GM23338 (cell line): ENCODE results near the gene DNAH8. TPM values are rescaled to one million over a fixed set of nuclear protein-coding genes. Genes with fewer than 3 reads are reported as not detected.

Experiments used
- ATAC-seq: fragments of 200-7000 bp; cut with Tn5 transposase; 3 replicates; pipeline ENCODE4 v1.9.1; 2020
- DNase-seq: peaks from one replicate; pipeline ENCODE4 v3.0.0-alpha.2; 2015; ENCODE audit warnings: low spot score
- H2AFZ ChIP-seq: fragments of 200-600 bp; sonication (generic); 2 replicates; pipeline ENCODE4 v1.8.0; 2016; ENCODE audit warnings: antibody characterized with exemption, mild to moderate bottlenecking, moderate library complexity
- H3F3A ChIP-seq: fragments of 200-600 bp; sonication (generic); replicated peaks from 2 replicates; pipeline ENCODE4 v1.8.0; 2017; ENCODE audit warnings: antibody characterized with exemption, mixed run types, low read depth
- H3K27ac ChIP-seq: fragments of 200-600 bp; sonication (generic); 2 replicates; pipeline ENCODE4 v1.6.1; 2016; ENCODE audit warnings: low read depth
- H3K27me3 ChIP-seq: fragments of 200-600 bp; sonication (generic); 2 replicates; pipeline ENCODE4 v1.8.0; 2016; ENCODE audit warnings: mild to moderate bottlenecking, mixed run types, moderate library complexity; ENCODE audit not compliant: insufficient read depth
- H3K36me3 ChIP-seq: fragments of 200-600 bp; sonication (generic); 2 replicates; pipeline ENCODE4 v1.8.0; 2016; ENCODE audit warnings: mild to moderate bottlenecking; ENCODE audit not compliant: insufficient read depth
- H3K4me1 ChIP-seq: fragments of 200-600 bp; sonication (generic); 2 replicates; pipeline ENCODE4 v1.8.0; 2016; ENCODE audit warnings: mild to moderate bottlenecking, moderate library complexity; ENCODE audit not compliant: insufficient read depth
- H3K4me2 ChIP-seq: fragments of 200-600 bp; sonication (generic); 2 replicates; pipeline ENCODE4 v1.7.1; 2017; ENCODE audit warnings: mixed run types
- H3K4me3 ChIP-seq: fragments of 200-600 bp; sonication (generic); 2 replicates; pipeline ENCODE4 v1.6.1; 2016; ENCODE audit warnings: mixed run types
- H3K79me2 ChIP-seq: fragments of 200-600 bp; sonication (generic); replicated peaks from 2 replicates; pipeline ENCODE4 v1.8.0; 2017; ENCODE audit warnings: mild to moderate bottlenecking; ENCODE audit not compliant: insufficient read depth
- H3K9me2 ChIP-seq: fragments of 200-600 bp; sonication (generic); 2 replicates; pipeline ENCODE4 v1.8.0; 2017; ENCODE audit not compliant: insufficient read depth
- H4K20me1 ChIP-seq: fragments of 200-600 bp; sonication (generic); replicated peaks from 2 replicates; pipeline ENCODE4 v1.8.0; 2017; ENCODE audit warnings: mild to moderate bottlenecking; ENCODE audit not compliant: insufficient read depth
- H3K27ac Mint-ChIP-seq: 2 replicates; pipeline ENCODE4 v1.8.0; 2020; ENCODE audit warnings: inconsistent platforms, mild to moderate bottlenecking, moderate library complexity, mixed read lengths
- H3K27me3 Mint-ChIP-seq: 3 replicates; pipeline ENCODE4 v1.8.0; 2022; ENCODE audit warnings: low read depth, mild to moderate bottlenecking, moderate library complexity, mixed read lengths, inconsistent platforms; ENCODE audit not compliant: insufficient read depth, poor library complexity
- H3K36me3 Mint-ChIP-seq: 3 replicates; pipeline ENCODE4 v1.8.0; 2021; ENCODE audit warnings: low read depth, mild to moderate bottlenecking, inconsistent platforms, moderate library complexity, mixed read lengths
- H3K4me1 Mint-ChIP-seq: 3 replicates; pipeline ENCODE4 v1.8.0; 2020; ENCODE audit warnings: mild to moderate bottlenecking, inconsistent platforms, mixed read lengths
- H3K4me3 Mint-ChIP-seq: 3 replicates; pipeline ENCODE4 v1.8.0; 2021; ENCODE audit warnings: moderate library complexity, mild to moderate bottlenecking, inconsistent platforms, mixed read lengths
- H3K9me3 Mint-ChIP-seq: 3 replicates; pipeline ENCODE4 v1.8.0; 2020; ENCODE audit warnings: moderate library complexity, mild to moderate bottlenecking, inconsistent platforms, mixed read lengths
- EZH2 ChIP-seq: fragments of 200-600 bp; sonication (generic); IDR thresholded peaks from one replicate; pipeline ENCODE4 v1.8.0; 2017; ENCODE audit warnings: antibody characterized with exemption, mild to moderate bottlenecking, low read depth; ENCODE audit not compliant: unreplicated experiment
- EZH2phosphoT487 ChIP-seq: fragments of 200-600 bp; sonication (generic); IDR thresholded peaks from one replicate; pipeline ENCODE4 v1.8.1; 2018; ENCODE audit warnings: antibody characterized with exemption; ENCODE audit not compliant: unreplicated experiment
- NANOG ChIP-seq: IDR thresholded peaks from 2 replicates; pipeline ENCODE4 v1.6.1; 2016; ENCODE audit warnings: antibody characterized with exemption, borderline replicate concordance
- ZNF462 ChIP-seq: fragments of 250-450 bp; sonication (Bioruptor Pico); IDR thresholded peaks from 2 replicates; pipeline ENCODE4 v1.5.0; 2020; ENCODE audit warnings: mild to moderate bottlenecking, moderate library complexity
- polyA plus RNA-seq: library from polyadenylated mRNA; unstranded; fragments of >200 nt; fragmentation: Nextera tagmentation; extraction: Ambion mirVana; gene quantifications from 2 replicates; pipeline ENCODE4 v1.2.1, GENCODE V29; 2016
- total RNA-seq: library from RNA; depleted of rRNA; stranded (reverse); fragments of >200 nt; shearing (Covaris generic); gene quantifications from 2 replicates; pipeline ENCODE4 v1.2.3, GENCODE V29; 2014

Gene DNAH8
- total and polyA plus RNA-seq, 2 experiments from 2014 or later, result 0.02 TPM; not detected in 1

GRCh38 chr6:39075807-39076622 lies 360.9 kb downstream of the DNAH8 start (continued):
- TF ChIP-seq ZNF462 (no peak), EZH2 (no peak), NANOG (no peak), EZH2phosphoT487 (no peak)

- Histone ChIP-seq H4K20me1 (no peaks in the 10 kb centered on the region), H3K4me2 (no peak overlapping the region), H3K36me3 (no peaks in the 10 kb centered on the region), H3K79me2 (no peaks in the 10 kb centered on the region), H3K27ac (no peak overlapping the region), H2AFZ (no peak overlapping the region), H3F3A (no peaks in the 10 kb centered on the region), H3K9me2 (no peaks in the 10 kb centered on the region), H3K4me3 (no peak overlapping the region), H3K27me3 (no peaks in the 10 kb centered on the region), H3K4me1 (peaks cover 7% of the 10 kb centered on the region)
- Mint-ChIP-seq H3K9me3 (no peaks in the 10 kb centered on the region), H3K4me1 (peaks cover 10% of the 10 kb centered on the region), H3K4me3 (no peak overlapping the region), H3K36me3 (no peaks in the 10 kb centered on the region), H3K27ac (no peak overlapping the region), H3K27me3 (peaks cover 17% of the 10 kb centered on the region)
- DNase-seq (no peak), ATAC-seq (no peak)
- TF ChIP-seq ZNF462, result no peak
Measured at GRCh38 chr6:39076623-39077535, 361.8 kb downstream of the DNAH8 start.
